HL-60 (cell line): ENCODE results near the gene PTPRK.

Experiments
- CTCF ChIP-seq: IDR thresholded peaks from one replicate; pipeline ENCODE4 v1.5.1; 2011; ENCODE audit warnings: low read length, control low read depth, inconsistent platforms; ENCODE audit not compliant: insufficient read depth
- GABPA ChIP-seq: IDR thresholded peaks from 2 replicates; pipeline ENCODE4 v1.6.1; 2012; ENCODE audit warnings: low read depth
- POLR2AphosphoS5 ChIP-seq: IDR thresholded peaks from 2 replicates; pipeline ENCODE4 v1.6.1; 2012; ENCODE audit warnings: low read depth
- REST ChIP-seq: IDR thresholded peaks from 2 replicates; pipeline ENCODE4 v1.6.1; 2012; ENCODE audit warnings: low read depth; ENCODE audit not compliant: insufficient replicate concordance
- SPI1 ChIP-seq: IDR thresholded peaks from 2 replicates; pipeline ENCODE4 v1.6.1; 2012; ENCODE audit warnings: low read depth, mild to moderate bottlenecking, borderline replicate concordance

GRCh38 chr6:128492386-128492785, 28.0 kb downstream of the PTPRK start:
- TF ChIP-seq CTCF (no peak), POLR2AphosphoS5 (no peak), GABPA (no peak), SPI1 (no peak), REST (no peak)
